COR-L47 (cell line): Measurements from ENCODE around the gene TRIM73.
"Not testable (repeated sequence)": the region's sequence is repeated elsewhere in the genome, so short reads cannot be mapped to it uniquely, and the experiment has no call there.

ENCODE experiments used
- DNase-seq: peaks from one replicate; lab custom pipeline; 2025; lab: John Stamatoyannopoulos, UW

The TRIM73 gene

DNA sequence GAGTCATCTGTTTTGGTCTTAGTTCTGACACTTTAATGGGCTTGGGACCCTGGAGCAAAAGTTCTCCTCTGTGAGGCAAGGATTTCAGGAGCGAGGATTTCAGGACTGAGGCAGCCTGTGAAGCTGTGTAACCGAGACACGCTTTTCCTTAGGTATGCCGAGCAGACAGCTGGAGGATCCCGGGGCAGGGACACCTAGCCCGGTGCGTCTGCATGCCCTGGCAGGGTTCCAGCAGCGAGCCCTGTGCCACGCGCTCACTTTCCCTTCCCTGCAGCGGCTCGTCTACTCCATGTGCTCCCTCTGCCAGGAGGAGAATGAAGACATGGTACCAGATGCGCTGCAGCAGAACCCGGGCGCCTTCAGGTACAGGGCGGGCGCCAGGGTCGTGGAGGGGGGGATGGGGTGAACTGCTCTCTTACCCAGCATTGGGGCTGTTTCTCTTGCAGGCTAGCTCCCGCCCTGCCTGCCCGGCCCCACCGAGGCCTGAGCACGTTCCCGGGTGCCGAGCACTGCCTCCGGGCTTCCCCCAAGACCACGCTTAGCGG, 20.5 kb downstream of the TRIM73 start:
- DNase-seq = not testable (repeated sequence)

DNA sequence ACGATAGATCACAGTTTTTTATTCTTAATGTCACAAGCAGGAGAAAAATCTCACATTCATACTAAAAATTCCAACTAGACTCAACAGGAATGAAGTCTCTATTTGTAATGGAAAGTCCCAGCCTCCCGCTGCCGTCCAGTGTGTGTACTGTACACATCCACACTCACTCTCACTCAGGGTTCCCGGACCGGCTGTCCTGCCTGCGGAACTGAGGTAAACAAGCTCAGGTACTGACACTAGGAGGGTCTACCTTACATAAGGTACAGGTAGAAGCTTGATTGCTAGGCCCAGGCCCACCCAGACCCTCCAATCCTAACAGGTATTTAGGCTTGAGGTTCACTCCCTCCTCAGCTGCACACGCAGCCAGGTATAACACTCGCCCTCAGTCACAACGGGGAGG, 21.4 kb downstream of the TRIM73 start:
- DNase-seq = not testable (repeated sequence)

DNA sequence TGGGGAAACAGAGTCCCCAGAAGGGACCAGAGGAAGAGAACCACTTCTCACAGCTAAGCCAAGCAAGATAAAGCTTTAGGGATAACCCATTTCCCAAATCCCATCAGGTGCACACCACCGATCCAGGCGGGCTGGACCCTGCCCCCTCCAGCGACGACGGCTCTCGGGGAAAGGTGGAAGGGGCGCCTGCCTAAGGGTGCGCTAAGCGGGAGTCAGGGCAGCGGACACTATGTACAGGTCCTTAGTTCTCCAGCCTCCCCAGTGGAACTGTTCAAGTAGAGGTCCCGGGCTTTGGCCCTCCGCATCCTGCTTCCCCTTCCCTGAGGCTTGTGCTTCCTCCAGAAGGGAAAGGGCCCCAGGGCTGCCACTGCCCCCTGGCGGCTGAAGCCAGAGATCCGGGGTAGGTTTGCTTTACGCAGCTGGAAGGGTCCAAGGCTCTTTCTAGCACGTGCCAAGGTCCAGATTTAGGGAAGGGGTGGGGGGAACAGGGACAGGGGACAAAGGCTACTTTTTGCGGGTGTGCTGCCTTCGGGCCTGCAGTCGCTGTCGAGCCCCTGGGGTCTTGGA, 22.9 kb downstream of the TRIM73 start:
- DNase-seq = not testable (repeated sequence)

DNA sequence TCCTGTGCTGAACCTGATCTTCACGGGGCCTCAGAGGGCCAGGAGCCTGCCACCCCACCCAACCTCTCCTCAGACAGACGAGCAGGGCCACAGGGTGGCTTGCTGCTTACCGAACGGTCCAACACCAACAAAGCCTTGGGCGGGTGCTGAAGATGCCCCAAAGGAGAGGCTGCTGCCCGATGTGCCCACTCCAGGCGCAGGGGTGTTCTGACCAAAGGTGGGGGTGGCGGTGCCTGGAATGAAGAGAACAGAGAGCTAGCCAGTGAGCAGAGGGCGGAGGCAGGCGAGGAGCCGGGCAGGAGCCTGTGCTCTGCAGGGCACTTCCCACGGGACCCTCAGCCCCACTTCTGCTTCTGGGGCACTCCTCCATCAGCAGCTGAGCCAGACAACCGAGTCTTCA, 23.8 kb downstream of the TRIM73 start:
- DNase-seq = not testable (repeated sequence)

DNA sequence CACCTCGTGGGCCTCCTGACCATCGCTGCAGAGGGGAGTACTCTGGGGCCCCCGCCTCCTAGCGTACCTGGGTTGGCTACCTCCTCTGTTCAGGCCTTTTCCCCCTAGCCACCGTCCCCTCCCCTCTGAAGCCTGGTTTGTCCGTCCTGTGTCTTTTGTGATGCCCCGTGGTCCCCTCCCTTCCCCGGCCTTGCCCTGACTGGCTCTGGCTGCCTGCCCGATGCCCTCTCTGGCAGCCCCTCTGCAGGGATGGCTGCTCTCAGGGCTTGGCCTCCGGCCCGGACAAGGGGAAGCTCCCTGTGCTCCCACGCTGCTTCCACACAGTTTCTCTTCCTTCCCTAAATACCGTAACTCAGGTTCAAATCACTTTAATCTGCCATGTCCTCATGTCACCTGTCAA, 24.3 kb downstream of the TRIM73 start:
- DNase-seq = not testable (repeated sequence)

DNA sequence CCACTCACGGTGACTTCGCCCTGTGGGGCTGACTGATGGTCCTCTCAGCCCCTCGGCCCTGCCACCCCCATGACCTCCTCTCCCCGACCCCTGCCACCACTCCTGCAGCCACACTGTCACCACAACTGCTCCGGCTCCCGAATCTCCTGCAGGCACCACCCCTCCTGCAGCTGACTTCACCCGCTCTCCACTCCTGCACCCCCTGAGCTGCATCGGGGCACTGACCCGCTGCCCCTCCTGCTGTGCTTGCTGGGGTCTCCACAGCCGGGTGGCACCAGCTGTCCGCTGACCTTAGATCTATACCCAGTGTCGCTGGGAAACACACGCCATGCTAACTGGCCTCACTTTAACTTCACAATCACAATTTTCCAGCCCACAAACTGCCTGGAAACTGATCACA, 24.7 kb downstream of the TRIM73 start:
- DNase-seq = not testable (repeated sequence)

DNA sequence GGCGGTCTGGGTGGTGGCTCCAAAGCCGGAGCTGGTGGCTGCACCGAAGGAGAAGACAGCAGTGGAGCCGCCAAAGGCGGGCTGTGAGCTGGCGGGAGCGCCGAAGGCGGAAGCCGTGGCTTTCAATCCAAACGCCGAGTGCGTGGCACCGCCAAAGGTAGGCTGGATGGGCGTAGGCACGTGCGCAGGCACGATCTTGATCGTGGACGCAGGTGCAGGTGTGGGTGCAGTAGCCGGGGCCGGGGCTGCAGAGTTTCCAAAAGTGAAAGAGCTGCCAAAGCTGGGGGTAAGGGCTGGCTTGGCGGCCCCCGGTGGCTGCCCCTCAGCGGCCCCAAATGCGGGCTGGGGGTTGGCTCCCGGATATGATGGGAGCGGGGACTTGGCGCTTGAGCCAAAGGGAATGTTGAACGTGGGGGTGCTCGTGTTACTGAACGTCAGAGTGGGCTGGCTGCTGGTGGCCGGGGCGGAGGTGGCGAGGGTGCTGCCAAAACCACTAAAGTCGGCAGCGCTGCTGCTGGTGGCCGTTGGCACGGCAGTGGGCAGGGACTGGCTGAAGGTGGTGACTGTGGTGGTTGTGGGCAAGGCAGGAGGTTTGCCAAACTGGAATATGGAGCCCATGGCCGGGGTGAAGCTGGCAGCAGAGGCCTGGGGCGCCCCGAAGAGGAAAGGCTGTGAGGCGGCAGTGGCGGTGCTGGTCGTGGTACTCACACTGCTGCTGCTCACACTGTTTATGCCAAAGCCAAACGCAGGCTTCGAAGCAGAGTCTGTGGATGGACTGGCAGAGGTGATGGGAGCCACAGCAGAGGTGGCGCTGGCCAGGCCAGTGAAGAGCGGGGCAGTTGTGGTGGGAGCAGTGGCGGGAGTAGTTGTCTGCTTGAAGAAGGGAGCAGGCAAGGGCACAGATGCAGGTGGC, 26.6 kb downstream of the TRIM73 start:
- DNase-seq = not testable (repeated sequence)

DNA sequence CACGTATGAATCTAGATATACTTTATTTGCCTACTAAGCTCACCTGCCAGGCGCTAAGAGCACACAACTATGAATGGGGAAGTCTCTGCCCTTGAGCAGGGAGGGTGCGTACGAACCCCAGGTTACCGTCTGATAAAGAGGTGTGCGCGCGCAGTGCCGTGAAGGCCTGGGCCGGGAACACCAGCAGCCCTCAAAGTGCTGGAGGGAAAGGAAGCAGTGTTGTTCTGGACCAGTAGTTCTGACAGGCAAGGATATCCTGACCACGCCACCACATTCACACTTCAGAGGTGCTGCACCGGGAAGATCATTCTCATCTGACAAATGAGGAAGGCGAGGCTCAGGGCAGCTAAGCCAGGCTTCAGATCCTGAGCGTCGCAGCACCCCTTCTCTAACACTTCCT, 28.1 kb downstream of the TRIM73 start:
- DNase-seq = not testable (repeated sequence)

DNA sequence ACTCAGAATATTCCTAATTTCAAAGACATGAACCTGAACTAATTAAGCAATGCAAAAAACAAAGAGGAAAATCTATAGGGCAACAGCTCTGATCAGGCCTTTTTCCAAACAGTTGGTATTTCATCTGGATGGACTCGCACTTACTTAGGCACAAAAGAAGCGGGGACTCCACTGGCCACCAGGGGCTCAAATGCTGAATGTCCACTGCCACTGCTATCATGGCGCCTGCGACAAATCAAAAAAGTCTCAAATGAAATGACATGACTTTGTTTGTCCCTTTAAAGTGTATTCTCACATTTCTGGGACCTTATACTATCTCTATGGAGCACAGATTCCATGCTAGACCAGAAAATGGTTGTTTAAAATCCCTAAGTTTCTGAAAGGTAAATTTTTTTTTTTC, 43.6 kb downstream of the TRIM73 start:
- DNase-seq = not testable (repeated sequence)

DNA sequence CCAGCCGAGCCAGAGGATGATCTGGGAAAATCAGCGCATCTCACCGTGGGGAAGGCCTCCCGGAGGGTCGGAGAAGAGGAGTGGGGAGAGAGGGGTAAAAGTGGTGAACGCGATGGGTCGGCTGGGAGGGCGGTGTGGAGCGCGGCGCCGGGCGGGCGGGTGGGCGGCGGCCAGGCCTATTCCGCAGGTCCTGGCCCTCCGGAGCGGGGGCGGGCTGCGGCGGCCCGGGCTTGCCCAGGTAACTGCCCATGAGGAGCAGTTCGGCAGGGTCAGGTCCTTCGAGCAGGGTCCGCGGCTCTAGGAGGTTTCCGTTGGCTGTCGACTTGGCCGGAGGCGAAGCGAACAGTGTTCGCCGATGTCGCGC, 46.7 kb downstream of the TRIM73 start:
- DNase-seq = not testable (repeated sequence)

DNA sequence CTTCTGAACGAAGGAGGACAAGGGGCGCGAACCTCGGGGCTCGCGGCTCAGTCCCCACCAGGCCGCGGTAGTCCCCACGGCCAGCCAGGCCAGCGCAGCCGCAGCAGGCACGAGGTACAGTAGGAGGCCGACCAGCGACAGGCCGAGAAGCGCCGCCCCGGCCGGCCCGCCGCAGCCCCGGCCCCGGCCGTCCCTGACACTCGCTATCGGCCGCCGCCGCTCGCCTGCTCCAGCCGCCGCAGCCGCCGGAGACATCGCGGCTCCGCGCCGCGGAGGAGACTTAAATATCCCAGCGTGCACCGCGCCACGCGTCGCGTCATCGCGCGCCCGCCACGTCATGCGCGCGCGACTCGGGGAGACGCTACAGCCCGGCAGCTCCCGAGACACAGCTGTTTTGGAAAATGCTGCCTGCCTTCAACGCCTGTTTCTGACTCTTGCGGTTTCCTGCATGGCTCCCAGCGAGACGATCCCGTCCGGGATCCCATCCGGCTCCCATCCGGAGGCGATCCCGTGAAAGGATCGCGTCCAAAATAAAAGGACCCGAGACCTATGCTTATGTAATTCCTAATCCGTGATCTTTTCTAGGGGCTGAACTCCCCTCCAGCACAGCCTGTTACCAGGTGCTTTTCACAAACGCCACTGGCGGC, 47.2 kb downstream of the TRIM73 start:
- DNase-seq = not testable (repeated sequence)

DNA sequence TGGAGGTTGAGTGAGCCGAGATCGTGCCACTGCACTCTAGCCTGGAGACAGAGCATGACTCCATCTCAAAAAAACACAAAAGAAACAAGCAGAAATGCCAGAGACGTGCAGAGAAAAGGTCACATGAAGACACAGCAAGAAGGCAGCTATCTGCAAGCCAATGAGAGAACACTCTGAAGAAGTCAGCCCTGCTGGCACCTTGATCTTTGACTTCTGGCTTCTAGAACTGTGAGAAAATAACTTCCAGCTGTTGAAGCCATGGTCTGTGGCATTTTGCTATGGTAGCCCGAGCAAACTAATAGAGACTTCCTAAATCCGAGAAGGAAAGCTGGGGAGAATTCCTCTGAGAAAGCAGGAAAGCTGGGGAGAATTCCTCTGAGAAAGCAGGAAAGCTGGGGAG, 54.5 kb downstream of the TRIM73 start:
- DNase-seq = not testable (repeated sequence)

DNA sequence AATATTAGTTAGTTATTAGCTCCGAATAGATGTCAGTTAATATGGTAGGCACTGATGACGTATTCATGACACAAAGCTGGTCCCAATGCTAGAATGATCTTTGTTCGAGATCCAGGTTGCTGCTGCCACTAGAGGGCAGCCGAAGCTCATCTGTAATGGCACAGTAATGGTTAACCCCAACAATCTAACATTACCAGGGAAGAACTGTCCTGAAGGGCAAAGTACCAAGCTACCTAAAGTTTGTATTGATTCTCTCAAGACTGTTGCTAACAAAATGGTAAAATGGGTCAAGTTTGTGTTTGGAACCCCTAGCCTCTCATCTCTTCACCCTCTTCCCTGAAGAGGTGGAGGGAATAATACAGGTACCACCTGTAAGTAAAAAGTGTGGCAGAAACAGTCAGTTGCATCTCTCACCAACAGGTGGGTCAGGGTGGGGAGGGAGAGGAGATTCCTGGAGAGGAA, 57.1 kb downstream of the TRIM73 start:
- not testable (repeated sequence) for DNase-seq
